Panc1 (cell line): Measurements from ENCODE around the gene TAAR6. TPM values are rescaled to one million over a fixed set of nuclear protein-coding genes. Genes with fewer than 3 reads are reported as not detected.

Experiments used
- ATAC-seq: fragments of 200-7000 bp; cut with Tn5 transposase; 2 replicates; pipeline ENCODE4 v1.9.1; 2020; ENCODE audit warnings: mild to moderate bottlenecking, moderate library complexity
- BruUV-seq: library from RNA; stranded (reverse); fragments of 400-500 nt; replicated peaks from 2 replicates; lab custom pipeline; 2021; lab: Mats Ljungman, UMichigan
- CTCF ChIA-PET: fragments of 300-600 bp; sonication (Branson Sonifier 250); formaldehyde crosslinking; loops from one replicate; lab custom pipeline; 2022; ENCODE audit warnings: antibody characterized with exemption; lab: Charles Lee
- POLR2A ChIA-PET: fragments of 300-600 bp; sonication (Branson Sonifier 250); formaldehyde crosslinking; loops from one replicate; lab custom pipeline; 2022; ENCODE audit warnings: antibody characterized with exemption; lab: Charles Lee
- DNase-seq: peaks from one replicate; pipeline ENCODE4 v3.0.0-alpha.2; 2010; ENCODE audit warnings: low read depth, low spot score
- H3K27ac ChIP-seq: 2 replicates; pipeline ENCODE4 v1.5.1; 2011; ENCODE audit warnings: mild to moderate bottlenecking, low read length, inconsistent platforms
- H3K27me3 ChIP-seq: fragments of 200-500 bp; sonication (Bioruptor generic); 2 replicates; pipeline ENCODE4 v1.6.0; 2014; ENCODE audit warnings: low read length, inconsistent platforms; ENCODE audit not compliant: control insufficient read depth, insufficient read depth
- H3K36me3 ChIP-seq: fragments of 200-500 bp; sonication (Bioruptor generic); 2 replicates; pipeline ENCODE4 v1.5.1; 2014; ENCODE audit warnings: inconsistent platforms, mild to moderate bottlenecking, low read length, moderate library complexity; ENCODE audit not compliant: control insufficient read depth, insufficient read depth
- H3K4me1 ChIP-seq: 2 replicates; pipeline ENCODE4 v1.5.1; 2011; ENCODE audit warnings: inconsistent platforms, mild to moderate bottlenecking, low read length, moderate library complexity; ENCODE audit not compliant: control insufficient read depth, insufficient read depth
- H3K4me3 ChIP-seq, 2 experiments: 2 replicates each; pipeline ENCODE4 v1.5.1; 2011 to 2012; ENCODE audit warnings: low read depth in 2 of 2, low read length in 2 of 2, mild to moderate bottlenecking in 2 of 2, inconsistent platforms in 1 of 2, moderate library complexity in 1 of 2
- H3K9me3 ChIP-seq: fragments of 200-500 bp; sonication (Bioruptor generic); 2 replicates; pipeline ENCODE4 v1.5.1; 2014; ENCODE audit warnings: low read depth, mild to moderate bottlenecking, inconsistent platforms, low read length, moderate library complexity; ENCODE audit not compliant: control insufficient read depth, insufficient read depth
- CTCF ChIP-seq: fragments of 450-650 bp; IDR thresholded peaks from 2 replicates; pipeline ENCODE4 v1.5.1; 2017; ENCODE audit warnings: mild to moderate bottlenecking
- POLR2AphosphoS5 ChIP-seq: IDR thresholded peaks from 2 replicates; pipeline ENCODE4 v1.6.1; 2012; ENCODE audit warnings: mild to moderate bottlenecking, low read depth, low read length, moderate library complexity
- REST ChIP-seq, 2 experiments: IDR thresholded peaks; 2 replicates each; pipeline ENCODE4 v1.6.1; 2011 to 2012; ENCODE audit warnings: low read depth in 2 of 2, control low read depth in 1 of 2, low read length in 1 of 2, mild to moderate bottlenecking in 1 of 2, moderate library complexity in 1 of 2; ENCODE audit not compliant: insufficient read depth in 1 of 2
- SIN3A ChIP-seq: IDR thresholded peaks from 2 replicates; pipeline ENCODE4 v1.6.1; 2012; ENCODE audit warnings: low read depth, mild to moderate bottlenecking, low read length, moderate library complexity, borderline replicate concordance; ENCODE audit not compliant: insufficient read depth
- TCF7L2 ChIP-seq: IDR thresholded peaks from 2 replicates; pipeline ENCODE4 v1.6.1; 2011; ENCODE audit warnings: mild to moderate bottlenecking, low read depth, low read length, inconsistent platforms
- in situ Hi-C: cut with HindIII; loops from 2 replicates; pipeline ENCODE4 v1.10.0; 2016; ENCODE audit warnings: low sequenced_read_pairs, low pct_unique_long_range_greater_than_20kb
- intact Hi-C: fragments of 100-400 bp; cut with micrococcal nuclease; formaldehyde crosslinking; loops from one replicate; pipeline ENCODE4 v1.10.0; 2022; ENCODE audit not compliant: unreplicated experiment
- total RNA-seq: library from RNA; stranded (reverse); gene quantifications from one replicate; pipeline ENCODE4 v1.2.1, GENCODE V29; 2021; ENCODE audit not compliant: unreplicated experiment

Gene TAAR6
- total RNA-seq, 1 experiment from 2014 or later, result not detected

GRCh38 chr6:132592855-132593254 is 22.7 kb downstream of the TAAR6 start:
- no peak overlapping the region for H3K27ac ChIP-seq
- CTCF ChIA-PET, result no interaction called here
- no peaks in the 10 kb centered on the region for H3K9me3 ChIP-seq
- TF ChIP-seq REST (IDR thresholded peaks at IDR 0.05; ENCODE audit: insufficient read depth in 1 of 2, low read depth in 2 of 2, low read length in 1 of 2), result no peak
- H3K4me1 ChIP-seq, result no peaks in the 10 kb centered on the region
- H3K4me3 ChIP-seq, result no peak overlapping the region
- no peaks in the 10 kb centered on the region for H3K36me3 ChIP-seq
- DNase-seq (no peak), ATAC-seq (no peak)
- intact Hi-C loops, result no loop called here
- BruUV-seq, result no TSS peak
- POLR2A ChIA-PET, result no interaction called here
- in situ Hi-C loops, result no loop called here
- no peaks in the 10 kb centered on the region for H3K27me3 ChIP-seq

- DNase-seq (no peak), ATAC-seq (no peak)
- H3K4me1 ChIP-seq, result no peaks in the 10 kb centered on the region
- ChIA-PET POLR2A (no interaction called here), CTCF (no interaction called here)
- no peaks in the 10 kb centered on the region for H3K36me3 ChIP-seq
- no peak overlapping the region for H3K4me3 ChIP-seq
- H3K9me3 ChIP-seq, result no peaks in the 10 kb centered on the region
- BruUV-seq, result no TSS peak
- in situ Hi-C loops, result no loop called here
- H3K27me3 ChIP-seq, result no peaks in the 10 kb centered on the region
- intact Hi-C loops, result no loop called here
- H3K27ac ChIP-seq, result no peak overlapping the region
- no peak for TF ChIP-seq POLR2AphosphoS5
- no peak for TF ChIP-seq SIN3A
- TF ChIP-seq CTCF, result no peak
- no peak for TF ChIP-seq TCF7L2
- no peak for TF ChIP-seq REST (IDR thresholded peaks at IDR 0.05; ENCODE audit: insufficient read depth in 1 of 2, low read depth in 2 of 2, low read length in 1 of 2)
Measured at GRCh38 chr6:132596201-132596600, 26.1 kb downstream of the TAAR6 start.
